IPS-NIHi7 (cell line): Measurements from ENCODE around the gene LMAN1L.

Experiments
- DNase-seq: peaks from one replicate; pipeline ENCODE4 v3.0.0; 2012; ENCODE audit warnings: mixed read lengths; ENCODE audit errors: extremely low spot score

LMAN1L gene

GRCh38 chr15:74816624-74817369 lies 4.2 kb downstream of the LMAN1L start:
- no peak for DNase-seq

- peak; percentile 58 for DNase-seq
These were observed 4.7 kb downstream of the LMAN1L start for GRCh38 chr15:74817370-74817737.

- no peak for DNase-seq
These were observed 7.4 kb downstream of the LMAN1L start for GRCh38 chr15:74820056-74820455.

GRCh38 chr15:74821091-74821789 lies 8.6 kb downstream of the LMAN1L start:
- DNase-seq: peak; percentile 59

DNA sequence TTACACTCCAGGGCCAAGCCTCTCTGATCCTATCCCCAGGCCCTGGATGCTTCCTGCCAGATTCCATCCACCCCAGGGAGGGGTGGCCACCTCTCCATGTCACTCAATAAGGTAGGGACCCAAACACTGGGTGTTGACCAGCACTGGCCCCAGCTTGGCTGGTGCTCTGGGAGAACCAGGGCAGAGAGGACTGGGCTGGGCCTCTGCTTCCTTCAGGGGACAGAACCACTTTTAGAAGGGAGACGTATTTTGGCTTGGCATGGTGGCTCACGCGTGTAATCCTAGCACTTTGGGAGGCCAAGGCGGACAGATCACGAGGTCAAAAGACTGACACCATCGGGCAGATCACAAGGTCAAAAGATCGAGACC lies 9.1 kb downstream of the LMAN1L start:
- no peak for DNase-seq

DNA sequence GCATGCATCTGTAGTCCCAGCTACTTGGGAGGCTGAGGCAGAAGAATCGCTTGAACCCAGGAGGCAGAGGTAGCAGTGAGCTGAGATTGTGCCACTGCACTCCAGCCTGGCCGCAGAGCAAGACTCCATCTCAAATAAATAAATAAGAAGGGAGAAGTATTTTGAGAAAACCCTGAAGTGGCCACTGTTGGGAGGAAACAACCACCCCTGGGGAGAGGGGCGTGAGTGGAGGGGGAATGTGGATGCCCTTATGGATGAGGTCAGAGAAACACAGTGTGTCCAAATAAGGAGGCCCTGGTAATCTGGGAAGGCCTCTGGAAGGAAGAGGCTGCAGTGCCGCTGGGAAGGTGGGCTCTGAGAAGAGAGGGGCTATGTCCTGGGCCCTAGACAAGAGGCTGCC lies 9.6 kb downstream of the LMAN1L start:
- no peak for DNase-seq

- DNase-seq: no peak
These were observed 10.7 kb downstream of the LMAN1L start for GRCh38 chr15:74823324-74823723.

- no peak for DNase-seq
These were observed 12.3 kb downstream of the LMAN1L start for GRCh38 chr15:74824976-74825375.

DNA sequence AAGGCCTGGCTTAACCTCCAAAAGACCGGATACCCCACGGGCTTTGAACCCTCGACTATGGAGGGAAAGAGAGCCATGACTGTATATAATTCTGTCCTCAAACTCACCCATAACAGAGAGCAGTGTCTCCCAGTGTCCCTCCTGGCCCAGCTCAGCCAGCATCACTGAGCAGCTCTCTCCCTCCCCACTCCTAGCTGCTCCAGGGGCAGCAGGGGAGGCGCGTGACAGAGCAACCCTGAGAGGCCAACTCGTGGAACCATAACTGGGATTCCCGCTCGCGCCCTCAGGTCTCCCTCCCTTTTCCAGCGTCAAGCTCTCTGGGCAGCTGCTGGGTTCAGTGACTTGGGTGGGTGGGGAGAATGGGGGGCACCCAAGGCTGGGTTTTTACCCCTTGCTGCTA lies 13.2 kb downstream of the LMAN1L start:
- DNase-seq: no peak

DNA sequence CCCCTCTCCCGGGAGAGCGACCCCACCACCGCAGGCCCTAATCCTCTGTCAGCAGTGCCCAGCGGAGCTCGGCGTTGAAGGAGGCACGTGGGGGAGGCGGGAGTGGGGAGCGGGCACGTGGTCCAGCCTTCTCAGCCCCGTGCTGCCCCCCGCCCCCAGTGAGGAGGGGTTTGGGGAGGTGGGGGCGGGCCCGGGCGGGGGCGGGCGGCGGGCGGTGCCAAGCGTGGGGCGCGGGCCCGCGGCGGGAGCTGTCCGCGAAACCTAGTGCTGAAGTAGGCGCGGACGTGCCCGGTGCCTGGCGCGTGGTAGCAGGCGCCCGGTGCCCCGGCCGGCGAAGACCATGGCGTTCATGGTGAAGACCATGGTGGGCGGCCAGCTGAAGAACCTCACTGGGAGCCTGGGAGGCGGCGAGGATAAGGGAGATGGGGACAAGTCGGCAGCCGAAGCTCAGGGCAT lies 13.8 kb downstream of the LMAN1L start, which contains the start of gene CPLX3:
Gene CPLX3, plus strand, starts transcription at position 264 of the 456 bp plus-strand sequence. Its CDS starts 77 bp downstream, at position 341.
- DNase-seq: peak; percentile 86

GRCh38 chr15:74826921-74827320 lies 14.3 kb downstream of the LMAN1L start:
- DNase-seq: no peak

DNA sequence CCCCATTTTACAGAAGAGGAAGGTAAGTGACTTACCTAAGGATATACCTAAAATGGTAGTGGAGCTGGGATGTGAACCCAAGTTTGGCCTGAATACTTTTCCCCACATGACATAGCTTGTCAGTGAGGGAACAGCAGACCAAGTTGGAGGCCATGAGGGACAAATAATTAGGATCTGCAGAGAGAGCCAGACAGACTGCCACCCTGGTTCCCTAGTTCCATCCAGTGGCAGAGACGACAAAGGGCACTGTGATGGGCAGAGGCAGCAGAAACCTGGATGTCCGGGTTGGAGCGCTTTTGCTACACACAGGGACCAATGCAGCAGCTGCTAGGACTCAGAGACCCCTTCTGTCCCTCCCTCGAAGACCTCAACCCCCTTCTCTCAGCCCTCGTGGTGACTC lies 15.0 kb downstream of the LMAN1L start:
- DNase-seq: no peak

GRCh38 chr15:74828835-74829234 lies 16.2 kb downstream of the LMAN1L start:
- no peak for DNase-seq

- no peak for DNase-seq
These were observed 16.9 kb downstream of the LMAN1L start for GRCh38 chr15:74829486-74829885.

DNA sequence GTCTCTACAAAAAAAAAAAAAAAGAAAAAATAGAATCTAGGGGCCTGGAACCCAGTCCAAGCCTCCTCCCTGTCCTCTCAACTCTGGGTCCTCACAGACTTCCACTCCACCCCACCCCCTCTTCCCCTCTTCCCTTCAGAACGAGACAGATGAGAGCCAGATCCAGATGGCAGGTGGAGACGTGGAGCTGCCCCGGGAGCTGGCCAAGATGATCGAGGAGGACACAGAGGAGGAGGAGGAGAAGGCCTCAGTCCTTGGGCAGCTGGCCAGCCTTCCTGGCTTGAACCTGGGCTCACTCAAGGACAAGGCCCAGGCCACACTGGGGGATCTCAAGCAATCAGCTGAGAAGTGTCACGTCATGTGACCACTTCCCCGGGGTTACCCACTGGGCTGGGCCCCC lies 17.4 kb downstream of the LMAN1L start:
- no peak for DNase-seq

- no peak for DNase-seq
These were observed 18.2 kb downstream of the LMAN1L start for GRCh38 chr15:74830868-74831267.

DNA sequence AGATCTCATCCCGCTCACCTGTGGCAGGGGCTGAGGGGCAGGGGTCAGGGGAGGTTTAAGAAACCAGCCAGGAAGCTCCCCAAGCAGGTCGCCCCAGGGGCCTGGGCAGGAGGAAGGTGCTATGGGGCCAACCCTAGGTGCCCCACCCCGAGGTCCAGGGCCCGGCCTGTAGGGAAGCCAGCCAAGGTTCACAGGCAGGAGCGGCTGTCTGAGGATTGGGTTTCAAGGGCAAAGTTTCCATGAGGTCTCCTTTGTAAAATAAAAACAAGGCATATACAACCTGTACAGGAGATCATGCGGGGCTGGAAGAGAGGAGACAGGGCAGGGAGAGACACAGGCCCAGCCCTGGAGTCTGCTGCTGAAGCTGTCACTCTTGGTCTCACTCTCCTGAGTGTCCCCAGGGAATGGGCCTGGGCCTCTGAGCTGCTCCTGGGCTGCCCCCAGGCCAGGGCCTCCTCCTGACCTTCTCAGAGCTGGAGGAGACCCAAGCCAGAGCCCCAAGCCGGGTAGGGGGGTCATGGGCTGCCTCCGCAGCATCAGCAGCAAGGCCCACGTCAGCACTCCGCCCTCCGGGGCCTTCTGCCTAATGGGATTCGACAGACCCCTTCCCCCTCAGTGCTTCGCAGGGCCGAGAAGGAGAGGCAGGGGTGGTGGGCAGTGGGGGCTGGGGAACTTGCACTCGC lies 19.3 kb downstream of the LMAN1L start:
- DNase-seq: no peak

GRCh38 chr15:74832826-74833225 lies 20.2 kb downstream of the LMAN1L start:
- DNase-seq: no peak

DNA sequence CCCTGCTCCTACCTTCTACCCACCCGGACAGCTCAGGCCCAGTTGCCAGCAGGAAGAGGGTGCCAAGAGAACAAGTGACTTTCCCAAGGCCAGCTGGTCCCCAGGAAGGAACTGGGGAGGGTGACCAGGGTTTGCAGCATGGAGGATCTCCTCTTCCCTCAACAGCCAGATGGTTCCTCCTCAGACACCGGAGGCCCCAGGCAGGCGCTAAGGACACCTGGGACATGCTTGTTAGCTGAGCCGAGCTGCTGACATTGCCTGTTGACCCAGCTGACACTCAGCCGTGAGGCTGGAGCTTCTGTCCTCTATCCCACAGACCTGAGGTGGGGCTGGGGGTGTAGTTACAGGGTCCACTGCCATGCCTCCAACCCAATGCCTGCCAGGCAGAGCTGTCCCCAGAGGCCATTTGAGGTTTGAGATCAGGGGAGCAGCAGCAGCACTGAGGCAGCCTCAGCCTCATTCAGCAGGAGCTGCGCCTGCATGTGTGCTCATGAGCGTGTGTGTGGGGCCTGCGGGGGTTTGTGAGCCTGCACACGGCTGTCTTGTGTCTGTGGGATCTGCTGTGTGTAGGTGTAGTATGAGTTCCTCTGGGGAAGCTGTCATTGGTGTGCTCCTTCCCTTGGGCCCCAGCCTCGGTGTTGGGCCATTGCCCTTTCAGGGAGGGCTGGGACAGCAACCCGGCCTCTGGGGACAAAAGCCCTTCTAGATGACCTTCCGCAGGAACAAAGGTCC lies 20.9 kb downstream of the LMAN1L start:
- DNase-seq: no peak

DNA sequence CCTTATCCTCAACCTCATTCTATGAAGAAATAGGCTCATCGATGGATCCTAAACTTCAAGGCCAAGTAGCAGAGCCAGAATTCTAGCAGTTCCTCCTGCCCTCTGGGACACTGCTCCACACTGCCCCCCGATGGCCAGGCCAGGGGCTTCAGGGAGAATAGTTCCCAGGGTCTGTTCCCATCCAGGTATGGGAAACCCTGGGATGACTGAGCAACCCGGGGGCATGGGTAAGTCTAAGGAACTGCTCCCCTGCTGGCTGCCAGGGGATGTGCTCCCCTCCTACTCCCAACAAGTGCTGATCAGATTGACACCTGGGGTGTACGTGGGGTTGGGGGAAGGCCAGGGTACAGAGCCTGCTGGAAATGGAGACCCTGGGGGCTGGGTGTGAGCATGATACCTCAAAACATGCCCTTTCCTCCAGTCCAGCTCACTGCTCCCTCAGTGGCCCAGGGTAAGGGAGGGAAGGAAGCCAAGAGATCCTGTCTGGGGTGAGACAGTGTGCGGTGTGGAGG lies 22.7 kb downstream of the LMAN1L start:
- peak; percentile 97 for DNase-seq

- DNase-seq: no peak
These were observed 24.2 kb downstream of the LMAN1L start for GRCh38 chr15:74836846-74837245.
